Aorta (tissue), 5 donors: ENCODE data around the gene NKAIN2. TPM values are rescaled to one million over a fixed set of nuclear protein-coding genes. Genes with fewer than 3 reads are reported as not detected.

Experiments used
- ATAC-seq: fragments of 200-7000 bp; cut with Tn5 transposase; one replicate; pipeline ENCODE4 v1.9.1; 2022; ENCODE audit warnings: moderate library complexity; ENCODE audit not compliant: low FRiP score
- DNase-seq, 2 donors: peaks; one replicate each; pipeline ENCODE4 v3.0.0-alpha.2; 2020
- H3K27ac ChIP-seq, 2 donors: one replicate each; pipeline ENCODE4 v1.5.1; 2013; ENCODE audit warnings: low read length in 2 of 2, mild to moderate bottlenecking in 2 of 2, moderate library complexity in 2 of 2, control low read depth in 1 of 2, inconsistent platforms in 1 of 2, low read depth in 1 of 2
- H3K27me3 ChIP-seq, 2 donors: one replicate each; pipeline ENCODE4 v1.6.1; 2013; ENCODE audit warnings: control low read depth in 1 of 2, low read length in 1 of 2, mild to moderate bottlenecking in 1 of 2, moderate library complexity in 1 of 2; ENCODE audit not compliant: insufficient read depth in 2 of 2, control insufficient read depth in 1 of 2
- H3K36me3 ChIP-seq, 2 donors: one replicate each; pipeline ENCODE4 v1.6.1; 2013; ENCODE audit warnings: control low read depth in 1 of 2, low read length in 1 of 2, mild to moderate bottlenecking in 1 of 2; ENCODE audit not compliant: insufficient read depth in 2 of 2, control insufficient read depth in 1 of 2
- H3K4me1 ChIP-seq, 2 donors: one replicate each; pipeline ENCODE4 v1.6.1; 2013; ENCODE audit warnings: low read length in 2 of 2, control low read depth in 1 of 2, mild to moderate bottlenecking in 1 of 2, moderate library complexity in 1 of 2; ENCODE audit not compliant: insufficient read depth in 2 of 2, control insufficient read depth in 1 of 2
- H3K4me3 ChIP-seq, 2 donors: one replicate each; pipeline ENCODE4 v1.5.1; 2013; ENCODE audit warnings: low read length in 2 of 2, control low read depth in 1 of 2, mild to moderate bottlenecking in 1 of 2
- H3K9me3 ChIP-seq: one replicate; pipeline ENCODE4 v1.6.1; 2013; ENCODE audit warnings: mild to moderate bottlenecking, low read length; ENCODE audit not compliant: control insufficient read depth
- WGBS, 2 donors: extraction: QIAGEN DNeasy Blood & Tissue Kit; methylation state at CpG; one replicate each; pipeline ENCODE4 v1.1.7; 2013; 5-methylcytosine and 5-hydroxymethylcytosine counted together
- intact Hi-C, 2 donors: fragments of 100-400 bp; cut with DNase I; formaldehyde crosslinking; loops; one replicate each; pipeline versions ENCODE4 v1.14.2 to v1.15.0; 2022
- polyA plus RNA-seq, 2 donors: library from polyadenylated mRNA; stranded (reverse); fragments of 200-250 nt; gene quantifications; one replicate each; pipeline ENCODE4 v1.2.3, GENCODE V29; 2013
- total RNA-seq, 2 donors: library from RNA; stranded (reverse); fragmentation: NEBNext Ultra II Directional; extraction: Animal tissue kit (Norgen Biotek cat#: 25700); gene quantifications; one replicate each; pipeline ENCODE4 v1.2.1, GENCODE V29; 2021
- donor health status: healthy with polysubstance abuse.
- donor health status: Bipolar disorder and iron deficiency.
- donor health status: DM: no; HTN: no; CAD: no.
- donor health status: DM: no; HTN: no; CAD: no.
- donor health status: DM: yes; HTN: yes; CAD: no.

NKAIN2 gene
- total and polyA plus RNA-seq, 4 donors = 1.4 to 1.9 TPM; not detected in 2

DNA sequence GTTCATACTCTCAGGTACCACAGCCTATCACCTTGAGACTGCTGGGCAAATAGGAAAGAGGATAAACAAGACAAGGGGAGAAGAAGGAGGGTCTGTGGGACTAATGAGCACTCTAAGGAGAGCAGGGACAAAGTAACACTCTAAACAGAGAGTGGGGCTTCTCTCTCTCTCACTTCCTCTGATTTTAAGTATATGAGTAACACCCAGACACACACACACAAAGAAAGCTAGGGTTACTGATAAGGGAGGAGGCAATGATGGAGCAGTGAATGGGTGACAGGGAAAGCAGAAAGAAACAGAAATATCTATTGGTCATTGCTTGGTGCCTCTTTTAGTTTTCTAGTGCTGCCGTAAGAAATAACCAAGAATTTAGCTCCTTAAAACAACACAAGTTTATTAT, 1062.4 kb downstream of the NKAIN2 start:
- no peaks in the 10 kb centered on the region for H3K9me3 ChIP-seq
- no peaks in the 10 kb centered on the region for H3K27me3 ChIP-seq
- no peaks in the 10 kb centered on the region for H3K36me3 ChIP-seq
- no peak for DNase-seq
- H3K4me3 ChIP-seq = no peak overlapping the region
- intact Hi-C loops = no loop called here
- H3K27ac ChIP-seq = no peak overlapping the region
- no peak for ATAC-seq
- H3K4me1 ChIP-seq = no peaks in the 10 kb centered on the region
- WGBS, 2 donors = 61 to 67% methylated on average over 1 of the region's 1 CpG

DNA sequence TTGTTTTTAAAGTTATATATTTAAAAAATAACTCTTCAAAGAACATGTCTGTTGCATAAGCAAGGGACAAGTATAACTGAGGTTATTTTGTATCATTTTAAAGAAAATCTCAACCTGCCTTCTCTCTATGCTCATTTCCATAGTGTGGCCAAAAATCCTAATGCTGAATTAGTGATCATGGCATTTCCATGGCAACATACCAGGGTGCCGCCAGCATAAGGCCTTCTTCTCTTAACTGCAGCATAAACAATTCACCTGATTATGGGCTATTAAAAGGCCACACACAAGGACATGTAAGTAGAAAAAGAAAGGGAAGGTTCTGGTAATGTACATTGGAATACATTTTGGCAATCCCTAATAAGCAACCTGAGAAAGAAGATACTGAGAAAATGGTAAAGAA, 1063.5 kb downstream of the NKAIN2 start:
- no peak overlapping the region for H3K27ac ChIP-seq
- H3K9me3 ChIP-seq = no peaks in the 10 kb centered on the region
- H3K36me3 ChIP-seq = no peaks in the 10 kb centered on the region
- H3K4me3 ChIP-seq = no peak overlapping the region
- DNase-seq = no peak
- H3K27me3 ChIP-seq = no peaks in the 10 kb centered on the region
- intact Hi-C loops = no loop called here
- ATAC-seq = no peak
- 2 to 91% methylated on average over 1 of the region's 1 CpG for WGBS, 2 donors
- no peaks in the 10 kb centered on the region for H3K4me1 ChIP-seq

DNA sequence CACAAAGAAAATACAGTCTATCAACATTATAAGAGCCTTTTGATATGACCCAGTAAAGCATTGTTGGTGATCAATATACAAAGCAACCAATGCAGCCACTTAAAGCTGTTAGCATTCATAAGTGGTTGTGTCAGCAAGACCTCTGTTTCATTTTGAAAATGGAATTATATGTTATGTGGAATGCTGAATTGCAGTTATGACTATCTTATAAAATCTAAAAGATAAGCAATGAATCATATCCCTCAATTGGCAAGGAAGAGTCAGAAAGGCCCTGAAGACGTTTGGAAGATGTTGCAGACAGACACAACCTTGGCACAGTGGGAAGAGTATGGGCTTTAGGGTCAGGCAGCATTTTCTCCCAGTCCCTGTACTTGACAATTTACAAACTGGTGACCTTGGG, 1064.8 kb downstream of the NKAIN2 start:
- WGBS, 2 donors = 28 to 32% methylated on average over 1 of the region's 1 CpG
- Histone ChIP-seq H3K36me3 (no peaks in the 10 kb centered on the region), H3K27me3 (no peaks in the 10 kb centered on the region), H3K4me3 (no peak overlapping the region), H3K4me1 (no peaks in the 10 kb centered on the region), H3K9me3 (no peaks in the 10 kb centered on the region), H3K27ac (no peak overlapping the region)
- ATAC-seq = no peak
- intact Hi-C loops = no loop called here
- no peak for DNase-seq

DNA sequence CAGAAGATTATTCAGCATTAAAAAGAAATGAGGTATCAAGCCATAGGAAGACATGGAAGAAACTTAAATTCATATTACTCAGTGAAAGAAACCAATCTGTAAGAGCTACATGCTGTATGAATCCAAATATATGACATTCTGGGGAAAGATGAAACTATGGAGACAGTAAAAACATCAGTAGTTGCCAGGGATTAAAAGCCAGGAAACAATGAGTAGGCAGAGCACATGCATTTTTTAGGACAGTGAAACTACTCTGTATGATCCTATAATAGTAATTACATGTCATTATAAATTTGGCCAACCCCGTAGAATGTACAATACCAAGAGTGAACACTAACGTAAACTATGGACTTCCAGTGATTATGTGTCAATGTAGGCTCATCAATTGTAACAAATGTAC, 1065.8 kb downstream of the NKAIN2 start:
- DNase-seq (no peak), ATAC-seq (no peak)
- Histone ChIP-seq H3K27ac (no peak overlapping the region), H3K9me3 (no peaks in the 10 kb centered on the region), H3K4me3 (no peak overlapping the region), H3K27me3 (no peaks in the 10 kb centered on the region), H3K36me3 (no peaks in the 10 kb centered on the region), H3K4me1 (no peaks in the 10 kb centered on the region)
- intact Hi-C loops = no loop called here
- WGBS, 2 donors = 46 to 51% methylated on average over 2 of the region's 2 CpGs

DNA sequence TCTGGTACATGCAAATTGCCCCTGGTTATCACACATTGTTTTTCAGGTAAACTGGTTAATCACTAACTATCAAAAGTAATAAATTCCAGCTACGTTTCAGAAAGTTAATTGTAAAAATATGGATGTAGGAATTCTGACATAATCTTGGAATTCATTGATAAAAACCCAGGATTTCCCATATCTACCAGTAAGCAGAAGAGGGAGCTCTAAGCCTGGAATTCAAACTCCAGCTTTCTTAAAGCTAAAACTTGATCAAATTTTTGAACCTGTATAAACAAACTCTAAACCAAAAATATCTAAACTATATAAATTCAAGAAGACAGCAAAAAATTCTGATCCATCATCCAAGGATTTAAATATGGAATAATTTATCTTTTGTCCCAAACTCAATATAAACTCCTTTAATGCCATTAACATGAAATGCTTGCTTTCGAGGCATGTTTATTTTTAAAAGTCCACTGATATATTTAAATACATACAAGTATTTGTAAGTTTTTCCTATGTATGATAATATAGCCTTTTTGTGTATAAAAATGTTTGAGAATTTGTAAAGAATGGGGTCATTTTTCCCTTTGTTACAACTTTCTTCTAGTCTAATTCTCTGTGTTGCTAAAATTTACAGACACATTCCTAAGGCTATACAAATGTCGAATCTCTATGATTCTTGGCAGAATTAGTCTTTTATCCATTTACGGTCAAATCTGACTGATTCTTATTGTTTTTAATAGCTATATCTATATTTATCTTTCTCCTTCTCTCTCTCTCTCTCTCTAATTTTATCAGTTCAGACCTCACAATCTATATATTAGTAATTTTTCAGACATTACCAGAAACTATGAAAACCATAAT, 1067.2 kb downstream of the NKAIN2 start:
- intact Hi-C loops = loop anchor here (1.0 to 10.0 kb wide), 5 partner anchors 81 to 434 kb away; partner anchors contain the start of genes HDDC2 (in 1 of the 2) and RNF217 (in 1 of the 2)
- Histone ChIP-seq H3K27ac (no peak overlapping the region), H3K4me1 (no peaks in the 10 kb centered on the region), H3K27me3 (no peaks in the 10 kb centered on the region), H3K4me3 (no peak overlapping the region), H3K9me3 (no peaks in the 10 kb centered on the region), H3K36me3 (no peaks in the 10 kb centered on the region)
- peak; percentile 63 for ATAC-seq
- WGBS, 2 donors = 5% methylated on average over 4 of the region's 4 CpGs
- DNase-seq = no peak

DNA sequence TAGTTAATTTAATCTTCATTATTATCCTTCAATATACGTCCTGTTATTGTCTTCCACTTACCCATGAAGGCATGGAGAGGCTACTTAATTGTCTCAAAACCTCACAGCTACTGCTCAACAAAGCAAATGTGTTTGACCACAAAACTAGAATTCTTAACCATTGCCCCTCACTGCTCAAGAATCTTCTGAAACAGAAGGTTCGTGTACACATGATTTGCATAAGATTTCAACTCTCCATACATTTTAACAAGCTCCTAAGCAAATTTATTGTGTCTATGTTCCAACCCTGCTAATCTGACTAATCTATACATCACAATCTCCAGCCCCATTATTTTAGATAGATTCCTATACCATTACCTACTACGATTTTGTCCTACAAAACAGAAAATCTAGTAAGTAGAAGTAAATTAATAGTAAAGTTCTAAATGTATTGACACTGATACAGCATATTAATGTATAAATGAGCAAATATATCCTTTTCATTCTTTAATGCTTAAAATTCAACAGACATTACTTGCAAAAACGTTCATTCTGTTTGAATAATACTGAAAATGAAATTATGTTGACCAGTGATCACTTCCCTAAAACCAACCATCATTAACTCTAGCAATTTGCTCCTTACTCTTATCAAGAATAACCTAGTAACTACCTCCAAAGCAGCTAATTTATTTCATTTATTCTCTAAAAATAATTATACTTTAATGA, 1068.8 kb downstream of the NKAIN2 start:
- intact Hi-C loops = loop anchor here (5.0 to 10.0 kb wide), 3 partner anchors 80 to 432 kb away; partner anchors contain the start of genes HDDC2 (in 1 of the 2) and RNF217 (in 1 of the 2)

DNA sequence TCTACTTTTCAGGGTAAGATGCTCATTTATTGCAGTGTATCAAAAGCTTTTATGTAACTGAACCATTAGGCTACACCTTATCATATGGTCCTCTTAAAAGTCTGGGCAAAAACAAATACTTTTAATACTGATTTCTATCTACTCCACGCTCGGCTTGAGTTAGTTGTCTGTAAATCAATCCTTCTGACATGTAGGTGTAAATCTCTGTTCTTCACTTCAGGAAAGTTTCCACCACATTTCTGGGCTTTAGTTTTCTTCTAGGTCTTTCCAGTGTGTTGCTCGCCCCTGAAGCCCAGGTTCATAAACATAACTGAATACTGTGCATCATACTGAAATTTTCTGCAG, 1069.4 kb downstream of the NKAIN2 start:
- H3K27me3 ChIP-seq = no peaks in the 10 kb centered on the region
- H3K9me3 ChIP-seq = no peaks in the 10 kb centered on the region
- no peaks in the 10 kb centered on the region for H3K4me1 ChIP-seq
- intact Hi-C loops = loop anchor here (5.0 to 10.0 kb wide), 3 partner anchors 79 to 432 kb away; partner anchors contain the start of genes HDDC2 (in 1 of the 2) and RNF217 (in 1 of the 2)
- no peak overlapping the region for H3K27ac ChIP-seq
- DNase-seq (no peak), ATAC-seq (no peak)
- H3K4me3 ChIP-seq = no peak overlapping the region
- no peaks in the 10 kb centered on the region for H3K36me3 ChIP-seq
- WGBS, 2 donors = 73 to 74% methylated on average over 3 of the region's 3 CpGs

More for the DNA sequence above, 1068.8 kb downstream of the NKAIN2 start:
- H3K36me3 ChIP-seq = no peaks in the 10 kb centered on the region
- H3K27ac ChIP-seq = no peak overlapping the region
- no peaks in the 10 kb centered on the region for H3K4me1 ChIP-seq
- 70 to 78% methylated on average over 4 of the region's 4 CpGs for WGBS, 2 donors
- DNase-seq (no peak), ATAC-seq (no peak)
- no peak overlapping the region for H3K4me3 ChIP-seq
- H3K27me3 ChIP-seq = no peaks in the 10 kb centered on the region
- H3K9me3 ChIP-seq = no peaks in the 10 kb centered on the region
